GM19238 (cell line): Measurements from ENCODE around the gene FILIP1L.
A peak's percentile ranks its signal among the peaks of the same experiment; 100 is the strongest.

ENCODE experiments used
- DNase-seq: peaks from one replicate; pipeline ENCODE4 v3.0.0; 2011; ENCODE audit warnings: low spot score; ENCODE audit not compliant: insufficient read length

Gene FILIP1L

DNA sequence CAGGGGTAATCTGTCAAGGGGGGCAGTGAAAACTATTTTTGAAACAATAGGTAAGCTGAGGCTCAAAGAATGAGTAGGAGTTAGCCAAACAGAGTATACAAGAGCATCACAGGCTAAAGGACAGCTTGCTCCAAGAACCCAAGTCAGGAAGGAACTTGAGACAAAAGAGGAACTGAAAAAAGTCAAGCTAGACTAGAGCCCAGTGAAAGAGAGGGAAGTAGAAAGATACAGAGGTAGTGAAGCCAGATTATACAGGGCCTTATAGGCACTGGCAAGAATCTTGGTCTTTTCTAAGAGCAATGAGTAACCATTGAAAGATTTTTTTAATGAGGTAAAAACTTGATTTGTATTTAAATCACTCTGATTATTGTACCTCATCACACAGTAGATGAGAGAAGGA is 69.9 kb downstream of the FILIP1L start:
- peak; percentile 31 for DNase-seq

- DNase-seq, result no peak
Observed at GRCh38 chr3:100043271-100043670, 71.0 kb downstream of the FILIP1L start.

- DNase-seq, result no peak
Observed at GRCh38 chr3:100042166-100042981, 71.9 kb downstream of the FILIP1L start.

- DNase-seq, result no peak
Observed at GRCh38 chr3:100041328-100041749, 73.0 kb downstream of the FILIP1L start.

DNA sequence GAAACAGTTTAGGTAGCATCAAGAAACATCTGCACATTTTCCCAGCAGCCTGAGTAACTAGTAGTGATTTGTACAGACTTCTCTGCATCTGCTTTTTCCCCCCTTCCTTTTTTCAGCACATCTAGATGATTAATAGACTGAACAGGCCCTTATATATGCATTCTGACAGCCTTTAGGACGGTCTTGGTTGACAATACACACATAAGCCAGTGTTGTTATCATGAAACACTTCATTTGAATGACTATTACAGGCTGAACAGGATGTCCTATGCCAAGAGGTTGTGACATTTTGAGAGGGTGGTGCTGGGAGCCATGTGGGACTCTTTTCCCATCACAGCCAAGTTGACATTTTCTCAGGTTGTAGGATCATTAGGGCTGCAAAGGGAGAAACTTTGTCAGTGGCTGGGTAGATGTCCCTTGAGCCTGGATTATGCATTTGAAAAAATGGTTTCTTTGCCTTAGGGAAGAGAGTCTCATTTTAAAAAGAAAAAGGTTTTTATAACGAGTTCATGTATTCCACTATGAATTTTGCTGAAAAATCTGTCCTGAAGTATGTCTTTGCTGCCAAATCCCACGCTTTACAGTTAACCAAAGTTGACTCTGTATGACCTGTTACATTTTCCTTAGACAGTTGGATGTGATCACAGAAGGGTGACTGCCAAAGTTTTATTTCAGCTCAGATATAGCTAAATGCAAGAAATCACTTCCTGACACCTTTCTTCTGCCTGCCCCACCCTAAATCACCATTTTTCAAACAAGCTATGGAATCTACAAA is 73.7 kb downstream of the FILIP1L start:
- no peak for DNase-seq

DNA sequence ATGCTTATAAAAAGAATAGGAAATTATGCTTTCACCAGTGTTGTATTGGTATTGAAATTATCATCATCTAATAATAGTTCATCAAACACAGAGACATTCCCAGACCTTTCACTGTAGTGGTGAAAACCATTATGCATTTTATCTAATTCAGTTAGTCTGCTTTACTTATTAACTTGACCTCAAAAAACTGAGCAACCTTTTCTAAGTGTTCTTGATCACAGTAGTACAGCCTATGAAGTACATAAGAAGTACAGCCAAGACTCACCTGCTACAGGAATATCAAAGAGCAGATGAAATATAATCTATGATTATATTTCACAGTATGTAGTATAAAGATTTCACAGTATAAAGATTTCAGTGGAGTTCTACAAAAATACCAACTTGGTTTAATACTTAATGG is 75.2 kb downstream of the FILIP1L start:
- DNase-seq, result no peak

DNA sequence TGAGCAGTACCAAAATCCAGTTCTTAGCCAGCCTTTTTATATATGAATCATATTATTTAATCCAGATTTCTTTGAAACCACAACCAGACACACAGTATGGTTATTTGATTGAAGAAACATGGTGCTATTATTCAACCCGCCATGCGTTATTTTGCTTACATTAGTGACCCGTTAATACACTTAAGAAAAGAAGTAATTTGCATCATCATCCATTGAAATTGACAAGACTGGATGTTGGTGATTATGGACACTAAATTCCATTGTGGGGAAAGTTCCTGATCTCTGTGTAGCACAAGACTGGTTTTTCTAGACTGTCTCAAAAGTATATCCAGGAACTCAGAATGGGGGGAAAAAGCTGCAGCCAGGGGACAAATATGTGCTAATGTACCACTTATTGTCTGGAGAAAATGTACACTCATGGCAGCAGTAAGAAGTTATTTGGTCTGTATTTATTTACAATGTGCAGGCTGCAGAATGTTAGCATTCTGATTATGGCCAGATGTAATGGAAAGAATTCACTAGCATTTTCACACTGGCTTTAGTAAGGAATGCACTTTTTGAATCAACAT is 80.3 kb downstream of the FILIP1L start:
- DNase-seq, result no peak

- DNase-seq, result no peak
Observed at GRCh38 chr3:100033184-100033583, 81.1 kb downstream of the FILIP1L start.

GRCh38 chr3:100032243-100032642 is 82.1 kb downstream of the FILIP1L start:
- DNase-seq, result no peak

GRCh38 chr3:100030914-100031425 is 83.3 kb downstream of the FILIP1L start:
- no peak for DNase-seq

DNA sequence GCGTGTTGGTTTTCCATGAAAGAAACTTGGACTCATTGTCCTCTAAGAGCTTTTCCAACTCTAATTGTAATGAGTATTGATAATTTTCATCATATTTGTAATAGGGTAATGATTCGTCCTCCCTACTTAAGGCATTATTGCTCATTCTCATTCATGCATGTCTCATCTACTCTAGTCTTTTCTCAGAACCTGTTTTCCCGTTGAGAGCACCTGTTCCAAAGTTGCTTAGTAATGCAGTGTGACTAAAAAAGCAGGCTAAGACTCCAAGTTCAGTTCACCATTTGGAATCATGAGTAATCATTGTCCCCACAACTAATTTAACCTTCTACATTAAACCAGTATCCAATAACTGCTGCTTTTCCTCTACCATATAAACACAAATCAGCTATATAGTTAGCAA is 84.0 kb downstream of the FILIP1L start:
- no peak for DNase-seq

DNA sequence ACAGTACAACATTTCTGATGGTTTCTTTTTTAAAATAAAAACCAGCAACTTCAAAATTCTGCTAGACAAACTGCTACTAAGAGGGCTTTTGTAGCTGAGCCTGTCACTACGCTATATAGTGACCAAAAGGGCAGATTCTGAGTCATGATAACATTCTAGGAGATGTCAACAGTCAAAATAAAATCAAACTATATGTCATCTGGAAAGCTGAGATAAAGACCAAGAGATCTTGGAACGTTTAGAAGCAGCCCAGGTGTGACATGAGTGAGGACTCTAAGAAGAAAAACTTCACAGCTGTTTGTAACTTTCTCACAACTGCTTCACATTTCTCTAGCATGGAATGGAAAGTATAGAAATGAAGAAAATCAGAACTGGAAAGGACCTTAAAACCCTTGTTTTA is 84.6 kb downstream of the FILIP1L start:
- no peak for DNase-seq

DNA sequence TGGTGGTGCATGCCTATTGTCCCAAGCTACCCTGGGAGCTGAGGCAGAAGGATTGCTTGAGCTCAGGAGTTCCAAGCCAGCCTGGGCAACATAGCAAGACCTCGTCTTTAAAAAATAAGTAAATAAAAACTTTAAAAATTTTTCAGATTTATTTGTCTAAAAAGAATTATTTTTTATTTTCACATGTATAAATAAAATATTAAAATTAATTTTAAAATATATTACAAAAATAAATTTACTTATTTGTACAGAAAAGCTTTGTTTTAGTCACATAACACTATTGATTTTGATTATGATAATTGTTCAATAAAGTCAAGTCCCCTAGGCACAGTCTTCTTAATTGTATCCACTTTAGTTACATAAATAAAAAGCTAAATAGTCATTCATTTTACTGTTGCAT is 85.2 kb downstream of the FILIP1L start:
- DNase-seq, result no peak

DNA sequence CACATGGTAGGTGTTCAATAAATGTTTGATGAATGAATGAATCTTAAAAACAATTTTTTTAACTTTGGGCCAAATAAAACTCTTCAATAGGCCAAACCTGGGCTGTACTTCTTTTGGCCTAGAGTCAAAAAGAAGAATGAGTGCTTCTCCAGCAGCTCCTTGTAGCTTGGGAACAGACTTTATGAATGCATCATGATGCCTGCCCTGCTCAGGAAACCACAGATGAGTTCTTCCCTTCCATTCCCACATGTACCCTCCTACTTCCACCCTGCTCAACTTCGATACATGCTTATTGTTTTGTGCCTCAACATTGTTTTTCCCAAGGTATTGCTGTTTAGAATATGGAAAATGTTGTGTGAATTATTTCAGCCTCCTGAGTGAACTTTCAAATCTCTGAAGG is 87.0 kb downstream of the FILIP1L start:
- DNase-seq, result no peak

DNA sequence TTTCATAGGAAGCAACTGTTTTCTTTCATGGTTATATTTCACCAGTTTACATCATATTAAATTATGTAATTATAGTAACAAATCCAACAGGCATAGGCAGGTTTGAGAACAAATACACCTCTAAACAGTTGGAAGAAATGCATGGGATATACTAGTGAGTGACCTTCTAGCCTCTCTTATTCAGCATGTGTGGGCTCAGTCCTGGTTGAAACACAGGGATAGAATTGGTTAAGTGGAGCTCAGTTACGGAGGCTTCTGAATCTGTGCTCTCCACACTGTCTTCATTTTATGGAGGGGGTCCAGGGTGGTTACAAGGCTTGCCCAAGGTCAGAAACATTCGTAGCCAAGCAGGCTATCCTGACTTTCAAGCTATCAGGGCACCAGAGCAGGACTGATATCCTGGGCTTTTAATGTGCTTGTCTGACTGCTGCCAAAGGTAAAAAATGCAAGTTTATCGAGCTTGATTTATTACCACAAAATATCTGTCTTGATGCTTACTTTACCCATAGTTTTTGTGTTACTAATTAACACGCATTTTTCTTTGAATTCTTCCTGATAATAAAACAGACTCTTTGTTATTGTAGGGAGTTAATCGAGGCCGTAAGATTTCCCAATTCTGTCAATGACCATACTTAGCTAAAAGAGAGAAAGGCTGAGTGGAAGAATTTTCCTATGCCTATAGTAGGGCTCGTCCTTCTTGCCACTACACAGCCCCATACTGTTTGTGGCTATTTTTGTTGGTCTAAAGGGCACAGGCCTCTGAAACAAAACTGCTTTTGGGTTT is 89.6 kb downstream of the FILIP1L start:
- no peak for DNase-seq

DNA sequence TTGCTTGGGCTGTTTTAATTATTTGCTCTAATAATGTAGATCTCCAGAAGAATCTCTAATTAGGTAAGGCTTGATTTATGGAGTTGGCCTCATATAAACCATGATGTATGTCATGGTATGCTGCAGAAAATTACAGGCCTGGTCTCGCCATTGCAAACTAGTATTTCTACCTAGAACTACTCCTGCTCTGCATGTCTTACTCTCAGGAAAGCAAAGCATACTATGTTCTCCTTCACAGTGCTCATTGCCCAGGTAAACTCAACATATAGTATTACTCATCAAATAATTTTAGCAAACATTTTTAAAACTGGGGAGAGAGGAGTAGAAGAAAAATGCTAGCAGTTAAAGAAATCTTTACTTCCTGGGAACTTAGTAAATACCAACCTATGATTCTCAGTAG is 90.7 kb downstream of the FILIP1L start:
- DNase-seq, result no peak

DNA sequence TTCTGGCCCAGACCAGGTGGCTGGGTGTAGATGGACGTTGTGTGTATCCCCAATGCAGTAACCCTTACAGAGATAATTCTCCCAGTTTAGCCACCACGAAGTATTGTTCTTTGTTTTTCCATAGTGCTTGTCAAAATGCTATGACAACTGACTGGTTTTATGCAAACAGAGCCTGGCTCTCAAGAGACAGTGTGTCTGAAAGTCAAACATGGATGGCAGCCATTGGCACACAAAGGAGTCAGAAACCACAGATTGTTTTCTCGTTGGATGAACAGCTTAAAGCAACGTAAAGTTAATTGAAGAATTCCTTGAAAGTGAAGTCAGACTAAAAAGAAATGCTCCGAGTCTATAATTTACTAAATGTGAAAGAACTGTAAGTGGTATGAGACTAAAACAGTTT is 91.2 kb downstream of the FILIP1L start:
- DNase-seq, result no peak

DNA sequence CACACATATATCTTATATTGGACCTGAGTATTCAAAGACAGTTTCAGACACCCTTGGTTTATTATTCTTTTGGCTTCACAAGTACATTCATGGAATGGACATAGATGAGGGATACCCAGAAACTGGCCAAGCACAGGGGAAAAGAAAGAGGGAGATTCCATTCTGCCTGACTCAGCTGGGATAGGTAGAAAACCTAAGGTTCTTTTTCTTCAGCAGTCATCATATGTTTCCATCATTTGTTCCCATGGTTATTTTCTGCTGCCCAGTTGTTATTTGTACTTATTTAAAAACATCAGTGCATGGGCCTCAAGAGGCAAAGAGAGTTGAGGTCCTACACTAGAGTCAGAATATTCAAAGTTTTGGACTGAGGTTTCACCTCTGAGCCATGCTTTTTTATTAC is 91.8 kb downstream of the FILIP1L start:
- DNase-seq, result no peak

DNA sequence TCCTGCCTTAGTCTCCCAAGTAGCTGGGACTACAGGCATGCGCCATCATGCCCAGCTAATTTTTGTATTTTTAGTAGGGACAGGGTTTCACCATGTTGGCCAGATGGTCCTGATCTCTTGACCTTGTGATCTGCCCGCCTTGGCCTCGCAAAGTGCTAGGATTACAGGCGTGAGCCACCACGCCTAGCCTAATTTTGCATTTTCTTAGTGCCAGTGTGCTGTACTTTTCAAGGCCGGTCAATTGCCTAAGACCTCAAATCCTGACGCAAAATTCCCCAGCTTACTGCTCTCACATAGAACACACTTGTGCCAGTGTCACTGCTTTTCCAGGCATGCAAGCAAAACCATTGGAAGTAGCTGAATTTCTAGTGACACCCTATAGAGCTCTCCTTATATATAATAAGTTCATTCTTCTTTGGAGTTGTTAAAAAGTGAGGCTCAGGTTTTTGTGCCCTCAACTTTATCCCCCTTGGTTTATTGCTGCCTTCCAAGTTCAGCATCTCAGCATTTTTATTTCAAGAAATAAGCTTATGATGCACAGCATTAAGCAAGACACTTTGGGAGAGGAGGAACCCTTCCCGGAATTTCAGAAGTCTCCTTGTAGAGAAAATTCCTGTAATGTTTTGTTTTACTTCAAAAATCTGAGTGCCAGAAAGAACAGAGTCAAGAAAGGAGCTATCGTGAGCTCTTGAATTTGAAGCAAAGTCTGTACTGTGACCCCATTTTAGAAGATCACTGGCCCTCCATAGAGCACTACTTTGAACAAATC is 93.2 kb downstream of the FILIP1L start:
- no peak for DNase-seq

DNA sequence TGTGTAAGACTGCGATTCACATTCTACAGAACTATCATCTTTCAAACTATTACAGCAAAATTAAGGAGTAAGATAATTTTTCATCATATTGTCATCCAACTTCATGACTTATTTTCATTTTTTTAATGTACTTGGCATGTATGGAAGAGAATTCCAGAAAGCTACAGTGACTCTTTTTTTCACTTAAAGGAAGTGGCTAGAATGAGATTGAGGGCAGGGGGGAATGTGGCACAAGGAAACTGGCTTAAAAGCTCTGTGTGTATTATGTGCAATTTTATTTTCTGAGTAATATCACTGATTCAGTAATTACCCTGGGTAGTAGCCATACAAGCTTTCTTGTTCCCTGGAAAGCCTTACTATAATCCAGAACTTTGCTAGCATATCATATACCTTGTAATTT is 94.6 kb downstream of the FILIP1L start:
- no peak for DNase-seq

- no peak for DNase-seq
Observed at GRCh38 chr3:100018806-100019205, 95.5 kb downstream of the FILIP1L start.
